ENCODE results near the gene ITGA7.

The ITGA7 gene, protein sequence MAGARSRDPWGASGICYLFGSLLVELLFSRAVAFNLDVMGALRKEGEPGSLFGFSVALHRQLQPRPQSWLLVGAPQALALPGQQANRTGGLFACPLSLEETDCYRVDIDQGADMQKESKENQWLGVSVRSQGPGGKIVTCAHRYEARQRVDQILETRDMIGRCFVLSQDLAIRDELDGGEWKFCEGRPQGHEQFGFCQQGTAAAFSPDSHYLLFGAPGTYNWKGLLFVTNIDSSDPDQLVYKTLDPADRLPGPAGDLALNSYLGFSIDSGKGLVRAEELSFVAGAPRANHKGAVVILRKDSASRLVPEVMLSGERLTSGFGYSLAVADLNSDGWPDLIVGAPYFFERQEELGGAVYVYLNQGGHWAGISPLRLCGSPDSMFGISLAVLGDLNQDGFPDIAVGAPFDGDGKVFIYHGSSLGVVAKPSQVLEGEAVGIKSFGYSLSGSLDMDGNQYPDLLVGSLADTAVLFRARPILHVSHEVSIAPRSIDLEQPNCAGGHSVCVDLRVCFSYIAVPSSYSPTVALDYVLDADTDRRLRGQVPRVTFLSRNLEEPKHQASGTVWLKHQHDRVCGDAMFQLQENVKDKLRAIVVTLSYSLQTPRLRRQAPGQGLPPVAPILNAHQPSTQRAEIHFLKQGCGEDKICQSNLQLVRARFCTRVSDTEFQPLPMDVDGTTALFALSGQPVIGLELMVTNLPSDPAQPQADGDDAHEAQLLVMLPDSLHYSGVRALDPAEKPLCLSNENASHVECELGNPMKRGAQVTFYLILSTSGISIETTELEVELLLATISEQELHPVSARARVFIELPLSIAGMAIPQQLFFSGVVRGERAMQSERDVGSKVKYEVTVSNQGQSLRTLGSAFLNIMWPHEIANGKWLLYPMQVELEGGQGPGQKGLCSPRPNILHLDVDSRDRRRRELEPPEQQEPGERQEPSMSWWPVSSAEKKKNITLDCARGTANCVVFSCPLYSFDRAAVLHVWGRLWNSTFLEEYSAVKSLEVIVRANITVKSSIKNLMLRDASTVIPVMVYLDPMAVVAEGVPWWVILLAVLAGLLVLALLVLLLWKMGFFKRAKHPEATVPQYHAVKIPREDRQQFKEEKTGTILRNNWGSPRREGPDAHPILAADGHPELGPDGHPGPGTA

DNA sequence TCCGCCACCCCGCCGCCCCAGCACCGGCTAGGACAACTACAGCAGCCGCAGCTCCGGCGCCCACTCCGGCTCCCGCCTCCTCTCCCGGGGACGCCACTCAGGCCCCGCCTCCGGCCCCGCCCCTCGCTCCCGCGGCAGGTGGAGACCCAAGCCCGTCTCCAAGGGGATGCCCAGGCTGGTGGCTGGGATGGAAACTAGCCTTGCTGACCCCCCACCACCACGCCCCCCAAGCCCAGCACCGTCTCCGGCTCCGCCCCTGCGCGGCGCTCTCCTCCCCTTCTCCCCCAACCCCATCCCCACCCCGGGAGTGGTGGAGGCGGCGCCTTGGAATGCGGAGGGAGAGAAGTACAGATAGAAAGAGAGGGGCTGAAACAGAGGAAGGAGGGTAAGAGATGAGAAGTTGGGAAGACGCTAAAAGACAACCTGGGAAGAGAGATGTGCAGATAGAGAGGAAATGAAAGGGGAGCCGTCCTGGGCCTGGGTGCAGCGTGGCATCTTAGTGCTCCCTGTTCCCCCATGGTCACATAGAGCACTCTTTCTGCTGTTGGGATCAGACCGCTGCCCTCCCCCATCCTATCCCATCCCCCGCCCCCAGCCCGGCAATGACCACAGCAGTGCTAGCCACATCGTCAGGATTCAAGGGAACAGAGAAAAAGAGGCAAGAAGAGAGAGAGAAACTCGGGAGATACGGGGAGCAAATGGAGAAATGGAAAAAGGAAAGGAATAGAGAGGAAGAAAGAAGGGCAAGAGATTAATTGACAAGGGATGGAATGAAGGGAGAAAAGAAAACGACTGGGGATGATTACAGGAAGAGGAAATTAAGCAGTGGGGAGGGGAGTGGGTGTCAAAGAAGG is at the start of gene ITGA7:
ITGA7 (minus strand) TSS at position 64 of the 854 bp plus-strand sequence. CDS start 222 bp downstream, outside the sequence.
- H3K27ac ChIP-seq, result no peak within 1 kb of the TSS
- TF ChIP-seq, protein P1, sequence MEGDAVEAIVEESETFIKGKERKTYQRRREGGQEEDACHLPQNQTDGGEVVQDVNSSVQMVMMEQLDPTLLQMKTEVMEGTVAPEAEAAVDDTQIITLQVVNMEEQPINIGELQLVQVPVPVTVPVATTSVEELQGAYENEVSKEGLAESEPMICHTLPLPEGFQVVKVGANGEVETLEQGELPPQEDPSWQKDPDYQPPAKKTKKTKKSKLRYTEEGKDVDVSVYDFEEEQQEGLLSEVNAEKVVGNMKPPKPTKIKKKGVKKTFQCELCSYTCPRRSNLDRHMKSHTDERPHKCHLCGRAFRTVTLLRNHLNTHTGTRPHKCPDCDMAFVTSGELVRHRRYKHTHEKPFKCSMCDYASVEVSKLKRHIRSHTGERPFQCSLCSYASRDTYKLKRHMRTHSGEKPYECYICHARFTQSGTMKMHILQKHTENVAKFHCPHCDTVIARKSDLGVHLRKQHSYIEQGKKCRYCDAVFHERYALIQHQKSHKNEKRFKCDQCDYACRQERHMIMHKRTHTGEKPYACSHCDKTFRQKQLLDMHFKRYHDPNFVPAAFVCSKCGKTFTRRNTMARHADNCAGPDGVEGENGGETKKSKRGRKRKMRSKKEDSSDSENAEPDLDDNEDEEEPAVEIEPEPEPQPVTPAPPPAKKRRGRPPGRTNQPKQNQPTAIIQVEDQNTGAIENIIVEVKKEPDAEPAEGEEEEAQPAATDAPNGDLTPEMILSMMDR (IDR thresholded peaks at IDR 0.05), result no peak
- no peak for TF ChIP-seq ZFX (IDR thresholded peaks at IDR 0.05; ENCODE audit: borderline replicate concordance)

DNA sequence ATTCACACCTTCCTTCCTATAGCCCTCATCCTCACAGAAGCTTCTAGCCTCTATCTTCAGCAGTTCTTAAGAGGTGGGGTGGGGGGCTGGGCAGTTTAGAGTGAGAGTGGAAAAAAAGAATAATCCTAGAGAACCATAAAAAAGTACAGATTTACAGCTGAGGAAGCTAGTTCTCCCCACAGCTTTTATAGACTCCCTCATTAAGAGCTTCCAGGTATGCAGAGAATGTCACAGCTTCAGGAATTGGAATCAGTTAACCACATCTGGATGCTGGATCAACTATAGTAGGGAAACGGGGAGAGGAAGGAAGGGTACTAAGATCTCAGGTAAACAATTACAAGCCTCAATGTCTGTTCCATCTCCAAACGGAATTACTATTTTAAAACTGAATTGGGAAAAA is 47.5 kb upstream of the ITGA7 start:
- 0 out of 2 replicates have a peak overlapping the region, but pooled peaks have one; percentile 5 for H3K27ac ChIP-seq

DNA sequence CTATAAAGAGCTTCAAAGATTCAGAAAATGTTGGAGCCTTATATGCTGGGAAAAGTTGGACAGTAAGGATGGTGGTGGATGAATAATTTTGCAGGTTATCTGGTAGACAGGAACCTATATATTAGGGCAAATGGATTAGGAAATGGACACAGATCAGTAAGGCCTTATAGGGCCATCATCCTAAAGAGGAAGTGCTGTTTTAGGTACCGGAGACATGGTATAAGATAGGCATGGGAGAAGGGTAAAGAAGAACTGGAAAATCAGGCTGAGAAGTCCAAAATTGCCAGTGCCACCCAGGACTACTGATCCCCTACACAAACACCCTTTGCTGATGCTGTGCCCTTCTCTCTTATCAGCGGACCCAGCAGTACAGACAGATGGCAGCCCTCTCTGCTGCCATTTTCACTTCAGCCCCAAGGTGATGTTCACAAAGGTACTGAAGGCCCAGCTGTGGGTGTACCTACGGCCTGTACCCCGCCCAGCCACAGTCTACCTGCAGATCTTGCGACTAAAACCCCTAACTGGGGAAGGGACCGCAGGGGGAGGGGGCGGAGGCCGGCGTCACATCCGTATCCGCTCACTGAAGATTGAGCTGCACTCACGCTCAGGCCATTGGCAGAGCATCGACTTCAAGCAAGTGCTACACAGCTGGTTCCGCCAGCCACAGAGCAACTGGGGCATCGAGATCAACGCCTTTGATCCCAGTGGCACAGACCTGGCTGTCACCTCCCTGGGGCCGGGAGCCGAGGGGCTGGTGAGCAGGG is 40.7 kb upstream of the ITGA7 start:
- H3K27ac ChIP-seq, result no peak overlapping the region
- TF ChIP-seq, protein P1 (IDR thresholded peaks at IDR 0.05), result no peak
- TF ChIP-seq ZFX (IDR thresholded peaks at IDR 0.05; ENCODE audit: borderline replicate concordance), result no peak

More for the DNA sequence above, 47.5 kb upstream of the ITGA7 start:
- TF ChIP-seq, protein P1 (IDR thresholded peaks at IDR 0.05), result no peak
- no peak for TF ChIP-seq ZFX (IDR thresholded peaks at IDR 0.05; ENCODE audit: borderline replicate concordance)

DNA sequence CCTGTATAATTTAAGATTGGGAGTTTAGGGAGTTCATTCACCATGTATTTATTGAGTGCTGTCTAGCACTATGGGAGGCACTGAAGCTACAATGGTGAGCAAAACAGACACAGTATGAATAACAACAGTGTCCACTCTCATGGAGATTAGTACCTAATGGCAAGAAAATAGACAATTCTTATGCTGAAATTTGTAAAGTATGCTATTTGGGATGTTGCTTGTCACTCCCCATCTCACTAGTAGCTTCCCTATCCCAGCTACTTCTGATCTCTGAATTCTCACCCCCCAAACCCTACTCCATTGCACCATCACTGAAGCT is 39.2 kb upstream of the ITGA7 start:
- peak overlapping the region; percentile 30 for H3K27ac ChIP-seq
- TF ChIP-seq, protein P1 (IDR thresholded peaks at IDR 0.05), result no peak
- TF ChIP-seq ZFX (IDR thresholded peaks at IDR 0.05; ENCODE audit: borderline replicate concordance), result no peak

DNA sequence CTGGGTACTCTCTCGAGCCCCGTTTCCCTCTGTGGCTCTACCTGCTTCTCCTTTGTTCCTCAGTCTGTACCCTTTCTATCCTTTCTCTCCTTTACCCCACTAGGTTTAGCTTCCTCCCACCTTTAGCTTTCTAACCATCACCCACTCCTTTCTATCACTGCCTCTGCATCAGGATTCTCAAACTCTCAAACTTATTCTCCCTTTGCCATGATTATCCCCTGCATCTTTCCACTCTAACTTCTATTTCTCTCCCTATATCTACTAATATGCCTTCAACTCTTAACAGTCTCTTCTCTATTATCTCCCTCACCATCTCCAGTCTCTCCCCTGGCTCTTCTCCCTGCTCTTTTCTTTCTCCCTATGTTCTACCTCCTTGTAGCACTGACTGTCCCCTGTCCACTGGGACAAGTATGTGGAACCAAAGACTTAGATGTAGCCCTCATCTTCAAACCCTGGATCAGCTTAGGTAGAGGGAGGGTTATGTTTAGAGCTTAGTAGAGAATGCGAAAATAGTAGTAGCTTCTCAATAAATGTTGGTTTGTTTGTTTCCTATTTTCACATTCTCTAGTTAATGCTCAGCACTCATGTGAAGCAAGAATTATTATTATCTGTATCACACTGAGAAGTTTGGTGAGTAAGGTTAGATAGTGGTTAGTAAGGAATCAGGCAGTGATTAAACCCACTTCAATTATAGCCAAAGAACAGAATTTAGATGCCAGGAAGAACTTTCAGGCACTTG is 38.6 kb upstream of the ITGA7 start:
- TF ChIP-seq, protein P1 (IDR thresholded peaks at IDR 0.05), result no peak
- TF ChIP-seq ZFX (IDR thresholded peaks at IDR 0.05; ENCODE audit: borderline replicate concordance), result no peak
- H3K27ac ChIP-seq, result peak overlapping the region; percentile 30
